ENCODE results near the gene KCNK5. TPM values are rescaled to one million over a fixed set of nuclear protein-coding genes. Genes with fewer than 3 reads are reported as not detected.

KCNK5 gene
- total and polyA plus RNA-seq, 4 donors: 6.0 to 22.0 (median 16.1) TPM

DNA sequence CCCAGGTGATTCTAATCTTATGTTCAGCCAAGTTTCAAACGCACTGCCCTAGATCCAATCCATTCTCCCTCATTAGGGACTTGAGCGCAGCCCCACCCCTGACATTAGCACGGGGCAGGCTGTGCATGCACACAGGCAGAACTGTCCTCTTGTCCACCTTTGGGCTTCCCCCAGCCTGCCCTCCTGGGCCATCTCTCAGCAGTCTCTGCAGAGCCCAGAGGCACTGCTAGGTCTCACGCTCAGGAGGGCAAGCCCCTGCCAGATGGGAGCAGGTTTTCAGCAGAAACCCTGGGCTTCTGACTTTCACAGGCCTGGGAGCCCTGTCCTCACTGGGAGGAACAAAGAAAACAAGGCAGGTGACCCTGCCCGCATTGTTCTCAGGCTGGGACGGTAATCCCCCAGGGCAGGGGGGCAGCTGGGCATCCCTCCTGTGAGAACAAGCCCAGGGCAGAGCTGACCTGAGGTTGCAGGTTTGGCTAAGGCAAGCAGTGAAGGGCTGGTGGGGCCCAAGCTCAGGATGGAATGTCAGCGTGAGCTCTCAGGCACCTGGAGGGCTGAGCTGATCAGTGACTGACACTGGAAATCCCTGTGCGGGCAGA is 24.5 kb downstream of the KCNK5 start:
- Histone ChIP-seq H3K9ac (ENCODE audit: insufficient read depth in 1 of 2, low read length in 2 of 2) (no peak overlapping the region), H3K4me1 (ENCODE audit: control insufficient read depth in 5 of 5, insufficient read depth in 5 of 5, low read length in 5 of 5) (peaks cover 0 to 59% (median 32%) of the 10 kb centered on the region in 5 donors), H3K4me3 (no peak overlapping the region), H3K27me3 (ENCODE audit: control insufficient read depth in 3 of 3, insufficient read depth in 3 of 3, low read length in 2 of 3) (no peaks in the 10 kb centered on the region), H3K9me3 (ENCODE audit: control insufficient read depth in 4 of 4, insufficient read depth in 3 of 4, low read length in 3 of 4) (peaks cover 0 to 3% (median 0%) of the 10 kb centered on the region in 4 donors), H3K27ac (ENCODE audit: low read depth in 1 of 2, low read length in 1 of 2) (peak overlapping the region in 1 of 2 donors; percentile 86), H3K36me3 (ENCODE audit: control insufficient read depth in 4 of 4, insufficient read depth in 4 of 4, low read length in 4 of 4) (no peaks in the 10 kb centered on the region)
- ATAC-seq (ENCODE audit: insufficient read depth, low FRiP score): no peak
- DNase-seq: no peak
- TF ChIP-seq, protein P1, sequence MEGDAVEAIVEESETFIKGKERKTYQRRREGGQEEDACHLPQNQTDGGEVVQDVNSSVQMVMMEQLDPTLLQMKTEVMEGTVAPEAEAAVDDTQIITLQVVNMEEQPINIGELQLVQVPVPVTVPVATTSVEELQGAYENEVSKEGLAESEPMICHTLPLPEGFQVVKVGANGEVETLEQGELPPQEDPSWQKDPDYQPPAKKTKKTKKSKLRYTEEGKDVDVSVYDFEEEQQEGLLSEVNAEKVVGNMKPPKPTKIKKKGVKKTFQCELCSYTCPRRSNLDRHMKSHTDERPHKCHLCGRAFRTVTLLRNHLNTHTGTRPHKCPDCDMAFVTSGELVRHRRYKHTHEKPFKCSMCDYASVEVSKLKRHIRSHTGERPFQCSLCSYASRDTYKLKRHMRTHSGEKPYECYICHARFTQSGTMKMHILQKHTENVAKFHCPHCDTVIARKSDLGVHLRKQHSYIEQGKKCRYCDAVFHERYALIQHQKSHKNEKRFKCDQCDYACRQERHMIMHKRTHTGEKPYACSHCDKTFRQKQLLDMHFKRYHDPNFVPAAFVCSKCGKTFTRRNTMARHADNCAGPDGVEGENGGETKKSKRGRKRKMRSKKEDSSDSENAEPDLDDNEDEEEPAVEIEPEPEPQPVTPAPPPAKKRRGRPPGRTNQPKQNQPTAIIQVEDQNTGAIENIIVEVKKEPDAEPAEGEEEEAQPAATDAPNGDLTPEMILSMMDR (IDR thresholded peaks at IDR 0.05; ENCODE audit: control extremely low read depth, extremely low read depth): no peak
- 81 to 87% methylated on average over 8 of the region's 8 CpGs for WGBS, 2 donors

DNA sequence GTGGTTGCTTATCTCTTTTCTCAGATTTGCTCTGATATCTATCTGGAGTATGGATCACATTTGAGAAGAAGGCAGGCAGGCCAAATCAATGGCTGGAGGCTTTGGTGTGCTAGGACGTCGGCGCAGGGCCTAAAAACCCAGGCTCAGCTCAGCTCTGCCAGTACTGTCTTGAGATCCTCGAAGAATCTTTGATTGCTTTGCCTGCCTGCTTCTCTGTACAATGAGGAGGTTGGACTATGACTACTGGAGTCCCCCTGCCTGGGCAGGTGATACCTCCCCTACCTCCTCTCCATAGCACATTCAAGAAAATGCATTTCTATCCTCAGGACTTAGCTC is 25.1 kb downstream of the KCNK5 start:
- peaks cover 0 to 3% (median 0%) of the 10 kb centered on the region in 4 donors for H3K9me3 ChIP-seq (ENCODE audit: control insufficient read depth in 4 of 4, insufficient read depth in 3 of 4, low read length in 3 of 4)
- peak overlapping the region in 1 of 2 donors; percentile 86 for H3K27ac ChIP-seq (ENCODE audit: low read depth in 1 of 2, low read length in 1 of 2)
- DNase-seq: no peak
- no peaks in the 10 kb centered on the region for H3K27me3 ChIP-seq (ENCODE audit: control insufficient read depth in 3 of 3, insufficient read depth in 3 of 3, low read length in 2 of 3)
- WGBS, 2 donors: 74 to 87% methylated on average over 4 of the region's 4 CpGs
- no peak overlapping the region for H3K4me3 ChIP-seq
- H3K36me3 ChIP-seq (ENCODE audit: control insufficient read depth in 4 of 4, insufficient read depth in 4 of 4, low read length in 4 of 4): no peaks in the 10 kb centered on the region
- TF ChIP-seq, protein P1 (IDR thresholded peaks at IDR 0.05; ENCODE audit: control extremely low read depth, extremely low read depth): no peak
- peaks cover 0 to 53% (median 30%) of the 10 kb centered on the region in 5 donors for H3K4me1 ChIP-seq (ENCODE audit: control insufficient read depth in 5 of 5, insufficient read depth in 5 of 5, low read length in 5 of 5)
- no peak for ATAC-seq (ENCODE audit: insufficient read depth, low FRiP score)
- H3K9ac ChIP-seq (ENCODE audit: insufficient read depth in 1 of 2, low read length in 2 of 2): peak overlapping the region in 1 of 2 donors; percentile 44

GRCh38 chr6:39203436-39204159 is 25.7 kb downstream of the KCNK5 start:
- peak overlapping the region in 1 of 2 donors; percentile 86 for H3K27ac ChIP-seq (ENCODE audit: low read depth in 1 of 2, low read length in 1 of 2)
- peaks cover 0 to 48% (median 28%) of the 10 kb centered on the region in 5 donors for H3K4me1 ChIP-seq (ENCODE audit: control insufficient read depth in 5 of 5, insufficient read depth in 5 of 5, low read length in 5 of 5)
- 63 to 72% methylated on average over 12 of the region's 12 CpGs for WGBS, 2 donors
- TF ChIP-seq, protein P1 (IDR thresholded peaks at IDR 0.05; ENCODE audit: control extremely low read depth, extremely low read depth): no peak
- H3K9me3 ChIP-seq (ENCODE audit: control insufficient read depth in 4 of 4, insufficient read depth in 3 of 4, low read length in 3 of 4): peaks cover 0 to 3% (median 0%) of the 10 kb centered on the region in 4 donors
- no peaks in the 10 kb centered on the region for H3K36me3 ChIP-seq (ENCODE audit: control insufficient read depth in 4 of 4, insufficient read depth in 4 of 4, low read length in 4 of 4)
- no peaks in the 10 kb centered on the region for H3K27me3 ChIP-seq (ENCODE audit: control insufficient read depth in 3 of 3, insufficient read depth in 3 of 3, low read length in 2 of 3)
- no peak overlapping the region for H3K4me3 ChIP-seq
- ATAC-seq (ENCODE audit: insufficient read depth, low FRiP score) (peak; percentile 48), DNase-seq (peak in 2 of 3 donors; percentile 44 to 47)
- peak overlapping the region in 1 of 2 donors; percentile 44 for H3K9ac ChIP-seq (ENCODE audit: insufficient read depth in 1 of 2, low read length in 2 of 2)
